Measurements from ENCODE around the gene WTIP.

The WTIP gene

DNA sequence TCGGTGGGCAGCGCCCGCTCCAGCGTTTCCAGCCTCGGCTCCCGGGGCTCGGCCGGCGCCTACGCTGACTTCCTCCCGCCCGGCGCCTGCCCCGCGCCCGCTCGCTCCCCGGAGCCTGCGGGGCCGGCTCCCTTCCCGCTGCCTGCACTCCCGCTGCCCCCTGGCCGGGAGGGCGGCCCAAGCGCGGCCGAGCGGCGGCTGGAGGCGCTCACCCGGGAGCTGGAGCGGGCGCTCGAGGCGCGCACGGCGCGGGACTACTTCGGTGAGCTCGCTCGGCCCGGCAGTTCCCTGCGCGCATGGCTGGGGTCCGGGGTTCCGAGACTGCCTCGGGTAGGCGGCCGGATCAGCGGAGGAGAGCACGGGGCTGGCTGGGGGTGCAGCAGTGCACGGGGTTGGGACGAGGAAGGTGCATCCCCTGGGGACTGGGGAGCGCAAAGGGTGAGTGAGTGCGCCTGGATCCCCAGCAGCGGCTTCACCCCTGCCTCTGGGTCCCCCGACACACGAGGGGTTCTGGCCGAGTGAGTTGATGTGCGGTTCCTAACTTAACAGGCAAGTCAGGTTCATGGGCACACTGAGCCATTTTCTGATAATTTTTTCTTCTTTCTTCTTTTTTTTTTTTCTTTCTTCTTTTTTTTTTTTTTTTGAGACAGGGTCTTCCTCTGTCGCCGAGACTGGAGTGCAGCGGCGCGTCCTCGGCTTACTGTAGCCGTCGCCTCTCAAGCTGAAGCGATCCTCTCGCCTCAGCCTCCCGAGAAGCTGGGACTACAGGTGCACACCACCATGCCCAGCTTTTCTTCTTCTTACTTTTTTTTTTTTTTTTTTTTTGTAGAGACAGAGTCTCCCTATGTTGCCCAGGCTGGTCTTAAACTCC is 1.1 kb downstream of the WTIP start:
- TF ChIP-seq CTCF (conservative IDR thresholded peaks at IDR 0.05) = no peak
- H3K27ac ChIP-seq = peak overlapping the region; percentile 65

DNA sequence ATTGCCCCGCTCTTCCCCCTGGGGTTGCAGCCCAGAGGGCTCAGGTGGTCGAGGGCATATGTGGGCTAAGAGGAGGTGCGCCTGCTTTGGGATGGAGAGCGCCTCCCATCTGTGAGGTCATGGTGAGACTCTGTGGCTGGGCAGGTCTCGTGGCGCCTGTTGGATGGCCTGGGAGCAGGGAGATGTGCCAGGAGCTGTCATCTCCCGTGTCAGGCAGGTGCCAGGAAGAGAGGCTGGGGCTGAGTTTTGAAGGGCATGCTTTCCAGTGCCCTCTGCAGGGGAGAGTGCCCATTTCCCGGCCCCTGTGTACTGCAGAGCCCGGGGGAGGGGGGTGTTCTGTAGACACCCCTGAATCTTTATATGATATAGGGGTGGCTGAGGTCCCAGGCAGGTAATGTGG is 2.8 kb downstream of the WTIP start:
- H3K27ac ChIP-seq = no peak overlapping the region
- TF ChIP-seq CTCF (conservative IDR thresholded peaks at IDR 0.05) = no peak

DNA sequence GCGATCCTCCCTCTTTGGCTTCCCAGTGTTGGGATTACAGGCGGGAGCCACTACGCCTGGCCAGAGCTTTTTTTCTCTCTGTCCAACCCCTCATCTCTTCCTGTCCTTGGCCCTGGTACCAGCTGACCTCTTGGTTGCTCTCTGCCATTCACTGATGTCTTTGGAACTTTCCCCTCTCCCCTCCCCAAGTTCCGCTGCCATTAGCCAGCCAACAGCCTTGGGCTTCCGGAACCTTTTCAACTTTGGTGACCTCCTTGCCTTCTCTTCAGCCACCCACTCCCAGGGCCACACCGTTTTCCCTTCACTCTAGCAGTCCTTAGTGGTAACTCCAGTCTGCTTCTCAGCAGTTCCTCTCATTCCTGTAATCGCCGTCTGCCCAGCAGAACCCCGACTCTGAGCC is 4.3 kb downstream of the WTIP start:
- TF ChIP-seq CTCF (conservative IDR thresholded peaks at IDR 0.05) = no peak
- H3K27ac ChIP-seq = no peak overlapping the region

GRCh38 chr19:34487651-34488051 is 6.1 kb downstream of the WTIP start:
- no peak for TF ChIP-seq CTCF (conservative IDR thresholded peaks at IDR 0.05)
- H3K27ac ChIP-seq = no peak overlapping the region

- H3K27ac ChIP-seq = no peak overlapping the region
- no peak for TF ChIP-seq CTCF (conservative IDR thresholded peaks at IDR 0.05)
Observed at GRCh38 chr19:34489175-34489574, 7.6 kb downstream of the WTIP start.

- H3K27ac ChIP-seq = no peak overlapping the region
- no peak for TF ChIP-seq CTCF (conservative IDR thresholded peaks at IDR 0.05)
Observed at GRCh38 chr19:34490141-34490766, 8.7 kb downstream of the WTIP start.

GRCh38 chr19:34493038-34493648 is 11.6 kb downstream of the WTIP start:
- TF ChIP-seq CTCF (conservative IDR thresholded peaks at IDR 0.05) = no peak
- no peak overlapping the region for H3K27ac ChIP-seq
